Activated CD8-positive, alpha-beta T cell treated with anti-CD3 and anti-CD28 coated beads for 36 hours (primary cell): ENCODE results near the gene EPB41L4A. TPM values are rescaled to one million over a fixed set of nuclear protein-coding genes. Genes with fewer than 3 reads are reported as not detected.

Experiments used
- ATAC-seq: fragments of 200-7000 bp; cut with Tn5 transposase; one replicate; pipeline ENCODE4 v1.10.0; 2021; ENCODE audit warnings: mild to moderate bottlenecking, moderate library complexity
- CTCF ChIA-PET: fragments of 350-600 bp; sonication (Branson Sonifier 250); formaldehyde crosslinking; loops from one replicate; lab custom pipeline; 2021; ENCODE audit warnings: antibody characterized with exemption; lab: Charles Lee
- POLR2A ChIA-PET: fragments of 350-600 bp; sonication (Branson Sonifier 250); formaldehyde crosslinking; loops from one replicate; lab custom pipeline; 2021; ENCODE audit warnings: antibody characterized with exemption; lab: Charles Lee
- DNase-seq: peaks from one replicate; pipeline ENCODE4 v3.0.0-alpha.2; 2020
- H3K27ac Mint-ChIP-seq: one replicate; pipeline ENCODE4 v1.8.0; 2021; ENCODE audit warnings: mild to moderate bottlenecking, mixed read lengths
- H3K27me3 Mint-ChIP-seq: one replicate; pipeline ENCODE4 v1.8.0; 2021; ENCODE audit warnings: mixed read lengths
- H3K36me3 Mint-ChIP-seq: one replicate; pipeline ENCODE4 v1.8.0; 2021; ENCODE audit warnings: low read depth, mixed read lengths
- H3K4me1 Mint-ChIP-seq: one replicate; pipeline ENCODE4 v1.8.0; 2021; ENCODE audit warnings: low read depth, mixed read lengths
- H3K4me3 Mint-ChIP-seq: one replicate; pipeline ENCODE4 v1.8.0; 2021; ENCODE audit warnings: mild to moderate bottlenecking, moderate library complexity, mixed read lengths
- H3K9me3 Mint-ChIP-seq: one replicate; pipeline ENCODE4 v1.8.0; 2021; ENCODE audit warnings: mixed read lengths
- CTCF ChIP-seq: fragments of 200-600 bp; IDR thresholded peaks from one replicate; pipeline ENCODE4 v1.8.0; 2022; ENCODE audit warnings: antibody characterized with exemption, mild to moderate bottlenecking
- intact Hi-C: fragments of 100-400 bp; cut with micrococcal nuclease; formaldehyde crosslinking; loops from one replicate; pipeline ENCODE4 v1.10.0; 2022
- total RNA-seq, 2 experiments: library from RNA; stranded (reverse); gene quantifications; one replicate each; pipeline ENCODE4 v1.2.3, GENCODE V29; 2021

EPB41L4A gene
- total RNA-seq, 2 experiments from 2014 or later, result 0.25 TPM; not detected in 1

DNA sequence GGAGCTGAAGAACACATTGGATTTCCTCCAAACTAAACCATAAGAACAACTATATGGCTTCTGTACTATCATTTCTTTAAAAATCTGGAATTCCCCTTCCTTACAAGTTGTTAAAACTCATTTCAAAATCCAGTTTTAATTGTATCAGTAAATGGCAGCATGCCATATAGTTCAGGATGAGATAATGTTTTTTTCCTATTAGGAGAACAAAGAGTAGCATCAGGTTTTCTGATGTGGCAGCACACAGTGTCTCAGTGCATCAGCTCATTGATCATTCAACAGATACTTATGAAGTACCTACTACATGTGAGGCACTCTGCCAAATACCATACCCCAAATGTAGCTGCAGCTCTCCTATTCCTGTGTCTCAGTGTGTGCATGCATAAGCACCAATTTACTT is 161.1 kb downstream of the EPB41L4A start:
- DNase-seq, result no peak
- intact Hi-C loops, result no loop called here
- ATAC-seq, result no peak
- ChIA-PET POLR2A (no interaction called here), CTCF (interaction anchor here (1.1 kb wide), 1 partner anchor 36 kb away, joined by 3 read pairs; no protein-coding TSS in a partner anchor)
- no peak overlapping the region for H3K4me3 Mint-ChIP-seq
- H3K27me3 Mint-ChIP-seq, result peaks cover 3% of the 10 kb centered on the region
- no peaks in the 10 kb centered on the region for H3K4me1 Mint-ChIP-seq
- no peaks in the 10 kb centered on the region for H3K36me3 Mint-ChIP-seq
- no peak for TF ChIP-seq CTCF
- no peaks in the 10 kb centered on the region for H3K9me3 Mint-ChIP-seq
- H3K27ac Mint-ChIP-seq, result no peak overlapping the region

DNA sequence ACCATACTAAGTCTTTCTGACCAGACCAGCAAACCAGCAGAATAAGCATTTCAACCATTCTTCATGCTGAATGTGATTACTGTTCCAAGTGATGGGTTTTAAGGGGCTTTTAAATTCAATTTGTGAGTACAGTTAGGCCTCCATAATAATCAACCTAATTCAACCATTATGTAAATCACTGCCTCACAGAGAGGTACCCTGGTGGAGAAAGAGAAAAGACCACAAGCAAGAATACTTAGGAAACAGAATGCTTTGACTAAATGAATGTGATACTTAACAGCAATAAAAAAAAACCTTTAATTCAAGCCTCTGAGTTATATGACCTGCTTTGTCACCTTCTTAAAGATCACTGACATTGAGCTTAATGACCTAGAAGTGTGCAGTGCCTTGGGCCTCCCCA is 162.1 kb downstream of the EPB41L4A start:
- no peak overlapping the region for H3K27ac Mint-ChIP-seq
- no peaks in the 10 kb centered on the region for H3K36me3 Mint-ChIP-seq
- no peak overlapping the region for H3K4me3 Mint-ChIP-seq
- H3K4me1 Mint-ChIP-seq, result no peaks in the 10 kb centered on the region
- TF ChIP-seq CTCF, result no peak
- H3K9me3 Mint-ChIP-seq, result no peaks in the 10 kb centered on the region
- intact Hi-C loops, result no loop called here
- DNase-seq, result no peak
- POLR2A ChIA-PET, result no interaction called here
- CTCF ChIA-PET, result interaction anchor here (1.1 kb wide), 1 partner anchor 35 kb away, joined by 3 read pairs; no protein-coding TSS in a partner anchor
- peaks cover 2% of the 10 kb centered on the region for H3K27me3 Mint-ChIP-seq
- no peak for ATAC-seq

- no peaks in the 10 kb centered on the region for H3K36me3 Mint-ChIP-seq
- ChIA-PET CTCF (no interaction called here), POLR2A (no interaction called here)
- H3K4me3 Mint-ChIP-seq, result no peak overlapping the region
- H3K27ac Mint-ChIP-seq, result no peak overlapping the region
- intact Hi-C loops, result no loop called here
- H3K9me3 Mint-ChIP-seq, result no peaks in the 10 kb centered on the region
- TF ChIP-seq CTCF, result no peak
- no peaks in the 10 kb centered on the region for H3K4me1 Mint-ChIP-seq
- H3K27me3 Mint-ChIP-seq, result peaks cover 3% of the 10 kb centered on the region
- DNase-seq, result no peak
- ATAC-seq, result no peak
These were observed 164.8 kb downstream of the EPB41L4A start for GRCh38 chr5:112254303-112254702.

DNA sequence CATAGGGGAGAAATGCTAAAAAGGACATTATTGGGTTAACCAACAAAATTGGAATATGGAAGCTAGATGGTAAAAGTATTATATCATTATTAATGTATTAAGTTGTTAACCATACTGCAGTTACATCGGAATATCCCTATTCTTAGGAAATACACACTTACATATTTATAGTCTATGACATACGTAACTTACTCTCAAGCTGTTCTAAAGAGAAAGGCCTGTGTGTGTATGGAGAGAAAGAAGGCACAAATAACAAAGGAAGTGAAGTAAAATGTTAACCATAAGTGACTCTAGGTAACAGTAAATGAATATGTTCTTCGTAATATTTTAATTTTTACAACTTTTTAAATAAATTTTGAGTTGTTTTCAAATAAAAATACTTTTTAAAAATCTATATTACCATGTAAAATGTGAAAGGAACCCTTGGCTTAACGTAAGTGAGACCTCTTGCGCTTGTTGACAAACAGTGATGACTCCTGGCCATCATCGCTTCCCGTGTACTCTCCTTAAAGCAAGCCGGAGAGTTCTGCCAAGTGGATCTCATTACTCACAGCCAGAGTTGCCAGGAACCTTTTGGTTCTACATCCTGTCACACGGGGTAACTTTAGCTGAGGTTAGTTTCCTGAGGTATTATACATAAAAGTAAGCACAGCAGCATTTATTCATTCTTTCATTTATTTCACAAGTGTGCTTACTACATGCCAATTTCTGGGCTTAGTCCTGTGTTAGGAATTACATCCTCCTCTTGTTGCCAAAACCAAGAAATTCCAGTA is 165.4 kb downstream of the EPB41L4A start:
- DNase-seq (no peak), ATAC-seq (no peak)
- Mint-ChIP-seq H3K36me3 (no peaks in the 10 kb centered on the region), H3K4me3 (no peak overlapping the region), H3K9me3 (no peaks in the 10 kb centered on the region), H3K4me1 (no peaks in the 10 kb centered on the region), H3K27me3 (peaks cover 3% of the 10 kb centered on the region), H3K27ac (no peak overlapping the region)
- TF ChIP-seq CTCF, result no peak
- intact Hi-C loops, result no loop called here
- CTCF ChIA-PET, result no interaction called here
- POLR2A ChIA-PET, result no interaction called here

DNA sequence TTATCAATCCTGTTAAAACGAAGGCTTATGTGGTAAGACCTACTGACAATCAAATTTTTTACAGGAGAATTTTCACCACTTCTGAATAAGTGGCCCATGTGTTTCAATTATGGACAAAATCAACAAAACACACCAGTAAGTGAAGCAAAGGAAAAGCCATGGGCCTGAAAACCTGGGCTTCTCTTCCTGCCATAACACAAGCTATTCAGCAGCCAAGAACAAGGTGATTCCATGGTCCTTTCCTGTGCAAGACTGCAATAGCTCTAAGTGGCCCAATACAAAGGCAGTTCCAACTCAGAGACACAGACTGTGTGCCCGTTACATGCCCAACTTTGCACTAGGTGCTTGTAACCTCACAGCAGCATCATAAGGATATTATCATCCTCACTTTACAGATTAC is 168.5 kb downstream of the EPB41L4A start:
- CTCF ChIA-PET, result no interaction called here
- DNase-seq (no peak), ATAC-seq (no peak)
- Mint-ChIP-seq H3K9me3 (no peaks in the 10 kb centered on the region), H3K36me3 (no peaks in the 10 kb centered on the region), H3K4me3 (no peak overlapping the region), H3K27ac (no peak overlapping the region), H3K27me3 (peaks cover 8% of the 10 kb centered on the region), H3K4me1 (no peaks in the 10 kb centered on the region)
- TF ChIP-seq CTCF, result no peak
- POLR2A ChIA-PET, result interaction anchor here (0.6 kb wide), 1 partner anchor 541 kb away, joined by 4 read pairs; no protein-coding TSS in a partner anchor
- intact Hi-C loops, result no loop called here
